Hair follicle dermal papilla cell (primary cell): ENCODE results near the gene KCNJ14. TPM values are rescaled to one million over a fixed set of nuclear protein-coding genes. Genes with fewer than 3 reads are reported as not detected.

Experiments used
- total RNA-seq: library from RNA; depleted of rRNA; stranded (reverse); fragments of >200 nt; gene quantifications from 2 replicates; pipeline ENCODE4 v1.2.3, GENCODE V29; 2012

KCNJ14 gene
- 0.49 and 0.81 TPM in 2 replicates for total RNA-seq

GRCh38 chr19:48455171-48455907 lies at the start of gene KCNJ14:
KCNJ14 (plus strand) TSS chr19:48455574; CDS start chr19:48461725, 6,151 bp downstream.

GRCh38 chr19:48445606-48446481 lies 9.5 kb upstream of the KCNJ14 start, which contains the start of gene GRWD1:
GRWD1 (plus strand) TSS chr19:48445983; CDS start chr19:48446006, 23 bp downstream.

GRCh38 chr19:48469289-48469881 lies 14.0 kb downstream of the KCNJ14 start, which contains the start of gene CYTH2:
CYTH2 (plus strand) TSS chr19:48469369; CDS start chr19:48469508, 139 bp downstream.

GRCh38 chr19:48511800-48512503 lies 56.6 kb downstream of the KCNJ14 start, which contains the start of gene LMTK3:
LMTK3 (minus strand) TSS chr19:48511835; CDS start chr19:48511576, 259 bp downstream.

Other genes starting within 250 kb of the KCNJ14 start
- 23.0 and 25.0 TPM in 2 replicates for gene CARD8, start 199.7 kb upstream of the KCNJ14 start, total RNA-seq
- 0.24 and 0.32 TPM in 2 replicates for gene ZNF114, start 185.5 kb upstream of the KCNJ14 start, total RNA-seq
- gene EMP3, start 130.0 kb upstream of the KCNJ14 start, total RNA-seq = 69.1 and 109 TPM in 2 replicates
- 4.7 and 9.6 TPM in 2 replicates for gene TMEM143, start 91.6 kb upstream of the KCNJ14 start, total RNA-seq
- not detected in 2 replicates for gene SYNGR4, start 91.2 kb upstream of the KCNJ14 start, total RNA-seq
- 102 and 121 TPM in 2 replicates for gene KDELR1, start 64.0 kb upstream of the KCNJ14 start, total RNA-seq
- gene GRIN2D, start 61.9 kb upstream of the KCNJ14 start, total RNA-seq = 0.49 and 0.65 TPM in 2 replicates
- 30.2 and 31.0 TPM in 2 replicates for gene GRWD1, start 9.6 kb upstream of the KCNJ14 start, total RNA-seq
- 35.8 and 40.4 TPM in 2 replicates for gene CYTH2, start 13.8 kb downstream of the KCNJ14 start, total RNA-seq
- under 0.01 and 0.36 TPM in 2 replicates for gene LMTK3, start 56.3 kb downstream of the KCNJ14 start, total RNA-seq
- 0.36 TPM in 1 of 2 replicates, not detected in the other for gene SULT2B1, start 96.6 kb downstream of the KCNJ14 start, total RNA-seq
- gene SPACA4, start 151.2 kb downstream of the KCNJ14 start, total RNA-seq = not detected in 2 replicates
- gene FAM83E, start 159.5 kb downstream of the KCNJ14 start, total RNA-seq = 0.24 and 1.3 TPM in 2 replicates
- 1,307 and 1,432 TPM in 2 replicates for gene RPL18, start 163.6 kb downstream of the KCNJ14 start, total RNA-seq
- 16.5 and 19.1 TPM in 2 replicates for gene SPHK2, start 163.9 kb downstream of the KCNJ14 start, total RNA-seq
- gene DBP, start 181.8 kb downstream of the KCNJ14 start, total RNA-seq = 7.6 and 12.3 TPM in 2 replicates
- gene CA11, start 190.6 kb downstream of the KCNJ14 start, total RNA-seq = 1.5 and 2.9 TPM in 2 replicates
- gene NTN5, start 217.4 kb downstream of the KCNJ14 start, total RNA-seq = 0.32 TPM in 1 of 2 replicates, not detected in the other
- under 0.01 TPM in 1 of 2 replicates, not detected in the other for gene FUT2, start 240.4 kb downstream of the KCNJ14 start, total RNA-seq